Stimulated activated CD8-positive, alpha-beta memory T cell treated with anti-CD3 and anti-CD28 coated beads, Interleukin-12 subunit alpha, Interleukin-12 subunit beta, amount 100 ng/mL, for 1 hour (primary cell): ENCODE measurements around the gene ATP8B3.

ENCODE experiments used
- DNase-seq: peaks from one replicate; pipeline ENCODE4 v3.0.0-alpha.2; 2020; ENCODE audit warnings: low read depth

The ATP8B3 gene

GRCh38 chr19:1836458-1837221, 24.6 kb upstream of the ATP8B3 start:
- DNase-seq = no peak

- no peak for DNase-seq
Observed at GRCh38 chr19:1833540-1833939, 21.5 kb upstream of the ATP8B3 start.

GRCh38 chr19:1832046-1832663, 20.1 kb upstream of the ATP8B3 start:
- DNase-seq = no peak

- no peak for DNase-seq
Observed at GRCh38 chr19:1830978-1831377, 18.9 kb upstream of the ATP8B3 start.

GRCh38 chr19:1830568-1830967, 18.5 kb upstream of the ATP8B3 start:
- no peak for DNase-seq

GRCh38 chr19:1829958-1830357, 17.9 kb upstream of the ATP8B3 start:
- DNase-seq = no peak

- DNase-seq = no peak
Observed at GRCh38 chr19:1828279-1829238, 16.5 kb upstream of the ATP8B3 start.

- DNase-seq = no peak
Observed at GRCh38 chr19:1827566-1828278, 15.6 kb upstream of the ATP8B3 start.

GRCh38 chr19:1826557-1827521, 14.8 kb upstream of the ATP8B3 start:
- DNase-seq = no peak

GRCh38 chr19:1825909-1826556, 14.0 kb upstream of the ATP8B3 start:
- DNase-seq = peak; percentile 72

- no peak for DNase-seq
Observed at GRCh38 chr19:1824252-1824622, 12.2 kb upstream of the ATP8B3 start.

- DNase-seq = no peak
Observed at GRCh38 chr19:1823539-1824251, 11.6 kb upstream of the ATP8B3 start.

- DNase-seq = no peak
Observed at GRCh38 chr19:1823020-1823419, 10.9 kb upstream of the ATP8B3 start.

GRCh38 chr19:1822210-1822609, 10.1 kb upstream of the ATP8B3 start:
- no peak for DNase-seq

- DNase-seq = no peak
Observed at GRCh38 chr19:1819341-1820255, 7.5 kb upstream of the ATP8B3 start.

GRCh38 chr19:1818549-1819195, 6.6 kb upstream of the ATP8B3 start:
- no peak for DNase-seq

- no peak for DNase-seq
Observed at GRCh38 chr19:1817553-1818179, 5.6 kb upstream of the ATP8B3 start.
